HEK293 (cell line): Measurements from ENCODE around the gene SEMA4B.

Experiments
- CTCF ChIA-PET: fragments of 350-600 bp; formaldehyde crosslinking; extraction: SDS; loops from one replicate; lab custom pipeline; 2021; ENCODE audit warnings: antibody characterized with exemption; lab: Yijun Ruan, JAX
- POLR2A ChIA-PET: fragments of 300-600 bp; formaldehyde crosslinking; extraction: SDS; loops from one replicate; lab custom pipeline; 2020; ENCODE audit warnings: antibody characterized with exemption, inconsistent platforms; lab: Yijun Ruan, JAX
- H3K27ac ChIP-seq: fragments of 200-500 bp; sonication (Bioruptor generic); 2 replicates; pipeline ENCODE4 v1.5.1; 2014; ENCODE audit warnings: low read depth, low read length, control low read depth, inconsistent platforms; ENCODE audit errors: extremely low read depth
- H3K36me3 ChIP-seq, 2 experiments: fragments of 200-500 bp in 1 of 2; sonication (Bioruptor generic) in 1 of 2; 1 replicate in 1 of 2; 2 replicates in 1 of 2; pipeline ENCODE4 v1.5.1; 2014 to 2017; ENCODE audit warnings: inconsistent platforms in 2 of 2, low read length in 2 of 2; ENCODE audit not compliant: control insufficient read depth in 2 of 2, insufficient read depth in 1 of 2
- H3K4me1 ChIP-seq: fragments of 200-500 bp; sonication (Bioruptor generic); 2 replicates; pipeline ENCODE4 v1.5.1; 2014; ENCODE audit warnings: mild to moderate bottlenecking, low read length, inconsistent platforms; ENCODE audit not compliant: control insufficient read depth, insufficient read depth
- H3K4me3 ChIP-seq: 2 replicates; pipeline ENCODE4 v1.5.1; 2011; ENCODE audit warnings: low read depth, mild to moderate bottlenecking, control low read depth, low read length, moderate library complexity
- H3K9me3 ChIP-seq: fragments of 200-500 bp; sonication (Bioruptor generic); 2 replicates; pipeline ENCODE4 v1.5.1; 2014; ENCODE audit warnings: low read depth, low read length, inconsistent platforms; ENCODE audit not compliant: control insufficient read depth, insufficient read depth
- BCL11B ChIP-seq: fragments of 450-650 bp; formaldehyde crosslinking; IDR thresholded peaks from 2 replicates; pipeline ENCODE4 v1.5.1; 2016; ENCODE audit warnings: low read depth, missing biosample characterization, missing genetic modification characterization
- GLIS2 ChIP-seq: fragments of 450-650 bp; formaldehyde crosslinking; IDR thresholded peaks from 2 replicates; pipeline ENCODE4 v1.5.1; 2016; ENCODE audit warnings: missing biosample characterization, missing genetic modification characterization
- HIC1 ChIP-seq: fragments of 450-650 bp; formaldehyde crosslinking; IDR thresholded peaks from 2 replicates; pipeline ENCODE4 v1.5.1; 2016; ENCODE audit warnings: missing biosample characterization, missing genetic modification characterization
- OSR2 ChIP-seq: fragments of 450-650 bp; formaldehyde crosslinking; IDR thresholded peaks from 2 replicates; pipeline ENCODE4 v1.5.1; 2016; ENCODE audit warnings: missing biosample characterization, missing genetic modification characterization
- PRDM10 ChIP-seq: fragments of 450-650 bp; formaldehyde crosslinking; IDR thresholded peaks from 2 replicates; pipeline ENCODE4 v1.5.1; 2016; ENCODE audit warnings: missing biosample characterization, missing genetic modification characterization
- ZBTB1 ChIP-seq: fragments of 450-650 bp; formaldehyde crosslinking; IDR thresholded peaks from 2 replicates; pipeline ENCODE4 v1.5.1; 2016; ENCODE audit warnings: missing biosample characterization, missing genetic modification characterization
- ZBTB20 ChIP-seq: fragments of 450-650 bp; formaldehyde crosslinking; IDR thresholded peaks from 2 replicates; pipeline ENCODE4 v1.5.1; 2016; ENCODE audit warnings: missing biosample characterization, missing genetic modification characterization
- ZBTB6 ChIP-seq: fragments of 450-650 bp; formaldehyde crosslinking; IDR thresholded peaks from 2 replicates; pipeline ENCODE4 v1.5.1; 2017; ENCODE audit warnings: missing biosample characterization, missing genetic modification characterization
- ZBTB7A ChIP-seq: fragments of 450-650 bp; formaldehyde crosslinking; IDR thresholded peaks from 2 replicates; pipeline ENCODE4 v1.5.1; 2016; ENCODE audit warnings: low read depth, missing biosample characterization, missing genetic modification characterization
- ZBTB8A ChIP-seq: fragments of 450-650 bp; formaldehyde crosslinking; IDR thresholded peaks from 2 replicates; pipeline ENCODE4 v1.5.1; 2016; ENCODE audit warnings: missing biosample characterization, missing genetic modification characterization
- ZEB2 ChIP-seq: fragments of 450-650 bp; formaldehyde crosslinking; IDR thresholded peaks from 2 replicates; pipeline ENCODE4 v1.5.1; 2016; ENCODE audit warnings: missing biosample characterization, missing genetic modification characterization
- ZNF112 ChIP-seq: fragments of 450-650 bp; formaldehyde crosslinking; IDR thresholded peaks from 2 replicates; pipeline ENCODE4 v1.5.0; 2017; ENCODE audit warnings: missing biosample characterization, missing genetic modification characterization
- ZNF2 ChIP-seq: fragments of 450-650 bp; formaldehyde crosslinking; IDR thresholded peaks from 2 replicates; pipeline ENCODE4 v1.5.1; 2016; ENCODE audit warnings: missing biosample characterization, missing genetic modification characterization
- ZNF24 ChIP-seq: fragments of 450-650 bp; formaldehyde crosslinking; IDR thresholded peaks from 2 replicates; pipeline ENCODE4 v1.5.1; 2016; ENCODE audit warnings: missing biosample characterization, missing genetic modification characterization
- ZNF26 ChIP-seq: fragments of 450-650 bp; formaldehyde crosslinking; IDR thresholded peaks from 2 replicates; pipeline ENCODE4 v1.5.1; 2016; ENCODE audit warnings: missing biosample characterization, missing genetic modification characterization
- ZNF280D ChIP-seq: fragments of 450-650 bp; formaldehyde crosslinking; IDR thresholded peaks from 2 replicates; pipeline ENCODE4 v1.5.1; 2016; ENCODE audit warnings: missing biosample characterization, missing genetic modification characterization
- ZNF561 ChIP-seq: fragments of 450-650 bp; IDR thresholded peaks from 2 replicates; pipeline ENCODE4 v1.5.1; 2018; ENCODE audit warnings: missing biosample characterization, missing genetic modification characterization, borderline replicate concordance
- ZNF585B ChIP-seq: fragments of 450-650 bp; formaldehyde crosslinking; IDR thresholded peaks from 2 replicates; pipeline ENCODE4 v1.5.1; 2016; ENCODE audit warnings: missing biosample characterization, missing genetic modification characterization
- ZNF629 ChIP-seq: fragments of 450-650 bp; formaldehyde crosslinking; IDR thresholded peaks from 2 replicates; pipeline ENCODE4 v1.5.1; 2017; ENCODE audit warnings: missing biosample characterization, missing genetic modification characterization
- ZNF639 ChIP-seq: fragments of 450-650 bp; formaldehyde crosslinking; IDR thresholded peaks from 2 replicates; pipeline ENCODE4 v1.5.1; 2016; ENCODE audit warnings: missing biosample characterization, missing genetic modification characterization
- ZNF704 ChIP-seq: fragments of 450-650 bp; formaldehyde crosslinking; IDR thresholded peaks from 2 replicates; pipeline ENCODE4 v1.5.1; 2016; ENCODE audit warnings: missing biosample characterization, missing genetic modification characterization

Gene SEMA4B

GRCh38 chr15:90234096-90234988 lies 33.2 kb downstream of the SEMA4B start, which contains the start of gene GDPGP1:
Gene GDPGP1, plus strand, starts transcription at chr15:90234209. Its CDS starts 6,700 bp downstream, at chr15:90240909.
- H3K27ac ChIP-seq: peak within 1 kb of the TSS; percentile 47; the same call in 1 of the 2 replicates
- no peaks in the 10 kb centered on the region for H3K4me1 ChIP-seq
- H3K4me3 ChIP-seq: peak within 1 kb of the TSS; percentile 74
- ChIA-PET CTCF (interaction anchor here (0.5 to 4.8 kb wide), 8 partner anchors 14 to 90 kb away, joined by 3 to 38 read pairs (median 4); no protein-coding TSS in a partner anchor), POLR2A (interaction anchor here (0.5 to 3.0 kb wide), 26 partner anchors 10 to 721 kb away, joined by 3 to 38 read pairs (median 6); partner anchors contain the start of genes AP3S2, IDH2, NGRN and RCCD1)
- no peaks in the 10 kb centered on the region for H3K9me3 ChIP-seq
- H3K36me3 ChIP-seq: peaks cover 14 to 43% of the 10 kb centered on the region in 2 experiments; a peak in 2 of 3 replicates
- TF ChIP-seq ZBTB6 (tag by site-specific recombination): no peak
- TF ChIP-seq ZNF24: peak; percentile 15; the same call in 1 of the 2 replicates
- TF ChIP-seq ZBTB1 (tag by site-specific recombination): no peak
- no peak; the same call in 1 of the 2 replicates for TF ChIP-seq HIC1 (tag by site-specific recombination)
- TF ChIP-seq OSR2 (tag by site-specific recombination): no peak
- no peak for TF ChIP-seq ZBTB8A (tag by site-specific recombination)
- TF ChIP-seq ZBTB7A: no peak
- peak; percentile 85 for TF ChIP-seq GLIS2 (tag by site-specific recombination)
- TF ChIP-seq ZNF639: 0 out of 2 replicates have a peak, but pooled peaks have one; percentile 31
- no peak for TF ChIP-seq ZNF280D (tag by site-specific recombination)
- 0 out of 2 replicates have a peak, but pooled peaks have one; percentile 20 for TF ChIP-seq ZNF2 (tag by site-specific recombination)
- TF ChIP-seq ZNF585B (tag by site-specific recombination): no peak
- 0 out of 2 replicates have a peak, but pooled peaks have one; percentile 31 for TF ChIP-seq ZNF561
- no peak for TF ChIP-seq BCL11B (tag by site-specific recombination)
- TF ChIP-seq PRDM10 (tag by site-specific recombination): peak; percentile 45; the same call in 1 of the 2 replicates
- no peak for TF ChIP-seq ZNF112 (tag by site-specific recombination)
- no peak for TF ChIP-seq ZNF629
- TF ChIP-seq ZNF26 (tag by site-specific recombination): no peak
- no peak for TF ChIP-seq ZBTB20 (tag by site-specific recombination)
- no peak for TF ChIP-seq ZEB2 (tag by site-specific recombination)
- no peak for TF ChIP-seq ZNF704 (tag by site-specific recombination)
